Measurements from ENCODE around the gene SNX13. TPM values are rescaled to one million over a fixed set of nuclear protein-coding genes. Genes with fewer than 3 reads are reported as not detected.

Gene SNX13
- total and polyA plus RNA-seq, 2 experiments from 2014 or later = 7.5 to 42.7 TPM

- Histone ChIP-seq H3K4me1 (ENCODE audit: insufficient read depth) (no peaks in the 10 kb centered on the region), H2AFZ (no peak overlapping the region), H3K9me2 (ENCODE audit: insufficient read depth) (no peaks in the 10 kb centered on the region), H4K20me1 (replicated peaks; ENCODE audit: insufficient read depth) (no peaks in the 10 kb centered on the region), H3K79me2 (replicated peaks; ENCODE audit: insufficient read depth) (no peaks in the 10 kb centered on the region), H3K4me2 (no peak overlapping the region), H3F3A (replicated peaks; ENCODE audit: low read depth) (no peaks in the 10 kb centered on the region), H3K27me3 (ENCODE audit: insufficient read depth) (no peaks in the 10 kb centered on the region), H3K36me3 (ENCODE audit: insufficient read depth) (no peaks in the 10 kb centered on the region), H3K27ac (ENCODE audit: low read depth) (no peak overlapping the region), H3K4me3 (no peak overlapping the region)
- Mint-ChIP-seq H3K36me3 (ENCODE audit: low read depth) (no peaks in the 10 kb centered on the region), H3K4me3 (no peak overlapping the region), H3K9me3 (no peaks in the 10 kb centered on the region), H3K27ac (no peak overlapping the region), H3K4me1 (no peaks in the 10 kb centered on the region), H3K27me3 (ENCODE audit: insufficient read depth, low read depth, poor library complexity) (no peaks in the 10 kb centered on the region)
- TF ChIP-seq ZNF114 (CRISPR knock-in tag; IDR thresholded peaks at IDR 0.05) = no peak
- no peak for TF ChIP-seq CREB1 (CRISPR knock-in tag; IDR thresholded peaks at IDR 0.05; ENCODE audit: low read depth)
- TF ChIP-seq EZH2phosphoT487 (IDR thresholded peaks at IDR 0.05; ENCODE audit: unreplicated experiment) = no peak
- TF ChIP-seq CTCF (conservative IDR thresholded peaks at IDR 0.05; ENCODE audit: low read depth in 2 of 2) = no peak
- no peak for TF ChIP-seq JUNB (IDR thresholded peaks at IDR 0.05; ENCODE audit: unreplicated experiment)
- TF ChIP-seq ETS1 (IDR thresholded peaks at IDR 0.05) = no peak
- no peak for TF ChIP-seq ZNF462 (CRISPR knock-in tag; IDR thresholded peaks at IDR 0.05)
- TF ChIP-seq REST (IDR thresholded peaks at IDR 0.05; ENCODE audit: unreplicated experiment) = no peak
- no peak for TF ChIP-seq STAT1 (IDR thresholded peaks at IDR 0.05; ENCODE audit: unreplicated experiment)
- no peak for TF ChIP-seq EZH2 (IDR thresholded peaks at IDR 0.05; ENCODE audit: low read depth, unreplicated experiment)
- no peak for TF ChIP-seq NANOG (IDR thresholded peaks at IDR 0.05; ENCODE audit: borderline replicate concordance)
- no peak for TF ChIP-seq ZNF331 (CRISPR knock-in tag; IDR thresholded peaks at IDR 0.05; ENCODE audit: low read depth)
- TF ChIP-seq POLR2AphosphoS5 (IDR thresholded peaks at IDR 0.05; ENCODE audit: low read depth) = no peak
- DNase-seq (ENCODE audit: low spot score) (no peak), ATAC-seq (no peak)
Observed at GRCh38 chr7:17779381-17779780, 160.9 kb downstream of the SNX13 start.

Data from GM23338 (cell line).